Cerebellar nuclear complex (tissue), 1 donor: ENCODE results near the gene GPHN.
A peak's percentile ranks its signal among the peaks of the same experiment; 100 is the strongest.

Experiments
- DNase-seq, 2 experiments: peaks; one replicate each; lab custom pipeline; 2025; lab: John Stamatoyannopoulos, UW

The GPHN gene

GRCh38 chr14:66507722-66508546 lies at the start of gene GPHN:
GPHN (plus strand) TSS chr14:66508147.
- peak; percentile 60 to 67 for DNase-seq

- no peak for DNase-seq
Observed at GRCh38 chr14:66459603-66460002, 48.3 kb upstream of the GPHN start.

GRCh38 chr14:66464261-66464660 lies 43.7 kb upstream of the GPHN start:
- no peak for DNase-seq

GRCh38 chr14:66468778-66469367 lies 39.1 kb upstream of the GPHN start:
- no peak for DNase-seq

- no peak for DNase-seq
Observed at GRCh38 chr14:66471584-66471983, 36.4 kb upstream of the GPHN start.

GRCh38 chr14:66472251-66472650 lies 35.7 kb upstream of the GPHN start:
- no peak for DNase-seq

- no peak for DNase-seq
Observed at GRCh38 chr14:66473223-66473622, 34.7 kb upstream of the GPHN start.

GRCh38 chr14:66476964-66477363 lies 31.0 kb upstream of the GPHN start:
- no peak for DNase-seq

GRCh38 chr14:66477567-66477966 lies 30.4 kb upstream of the GPHN start:
- DNase-seq: no peak

GRCh38 chr14:66482873-66483272 lies 25.1 kb upstream of the GPHN start:
- no peak for DNase-seq

- no peak for DNase-seq
Observed at GRCh38 chr14:66483322-66483721, 24.6 kb upstream of the GPHN start.

- DNase-seq: no peak
Observed at GRCh38 chr14:66485029-66485428, 22.9 kb upstream of the GPHN start.

GRCh38 chr14:66485910-66486421 lies 22.0 kb upstream of the GPHN start, which contains the start of gene CCDC196:
CCDC196 (plus strand) TSS chr14:66486371; CDS start chr14:66486503, 132 bp downstream.
- no peak for DNase-seq

- no peak for DNase-seq
Observed at GRCh38 chr14:66487164-66487563, 20.8 kb upstream of the GPHN start.

GRCh38 chr14:66490143-66491111 lies 17.5 kb upstream of the GPHN start:
- no peak for DNase-seq

GRCh38 chr14:66493750-66494149 lies 14.2 kb upstream of the GPHN start:
- no peak for DNase-seq

- DNase-seq: peak in 1 of 2 experiments; percentile 17
Observed at GRCh38 chr14:66495218-66496098, 12.5 kb upstream of the GPHN start.

- no peak for DNase-seq
Observed at GRCh38 chr14:66496188-66496807, 11.6 kb upstream of the GPHN start.

- no peak for DNase-seq
Observed at GRCh38 chr14:66496911-66497310, 11.0 kb upstream of the GPHN start.

GRCh38 chr14:66498311-66498710 lies 9.6 kb upstream of the GPHN start:
- DNase-seq: no peak

- DNase-seq: no peak
Observed at GRCh38 chr14:66501592-66501991, 6.4 kb upstream of the GPHN start.
